IMR-90 (cell line): ENCODE results near the gene PI3.

Experiments used
- CHD1 ChIP-seq: IDR thresholded peaks from 2 replicates; pipeline ENCODE4 v1.6.1; 2012; ENCODE audit warnings: low read depth, low read length, improper control_type of control experiment
- CTCF ChIP-seq: conservative IDR thresholded peaks from 2 replicates; pipeline ENCODE4 v1.5.1; 2012; ENCODE audit warnings: mild to moderate bottlenecking, low read depth, low read length, improper control_type of control experiment
- POLR2A ChIP-seq: IDR thresholded peaks from 2 replicates; pipeline ENCODE4 v1.6.1; 2012; ENCODE audit warnings: mild to moderate bottlenecking, low read depth, low read length
- RAD21 ChIP-seq: IDR thresholded peaks from 2 replicates; pipeline ENCODE4 v1.6.1; 2012; ENCODE audit warnings: low read length, improper control_type of control experiment
- SMC3 ChIP-seq: fragments of 150-350 bp; IDR thresholded peaks from 2 replicates; pipeline ENCODE4 v1.6.1; 2016; ENCODE audit warnings: low read depth, mild to moderate bottlenecking, antibody characterized with exemption, low read length, moderate library complexity
- USF2 ChIP-seq: fragments of 150-350 bp; IDR thresholded peaks from 2 replicates; pipeline ENCODE4 v1.6.1; 2017; ENCODE audit warnings: mild to moderate bottlenecking, antibody characterized with exemption, low read length, low read depth

DNA sequence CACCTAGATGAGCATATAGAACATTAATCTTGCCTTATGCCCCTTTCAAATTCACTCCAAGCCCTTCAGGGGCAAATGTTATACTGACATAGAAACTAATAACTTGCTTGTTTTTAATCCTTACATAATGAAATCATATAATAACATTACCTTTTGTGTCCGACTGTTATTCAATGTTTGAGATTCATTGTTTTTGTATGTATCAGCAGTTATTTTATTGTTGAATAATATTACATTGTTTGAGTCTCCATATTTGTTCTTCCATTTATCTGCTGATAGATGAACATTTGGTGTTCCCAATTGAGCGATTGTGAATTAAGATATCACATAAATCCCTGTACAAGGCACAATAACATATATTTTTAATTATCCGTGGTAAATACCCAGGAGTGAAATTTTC lies 38.1 kb downstream of the PI3 start:
- TF ChIP-seq RAD21 (no peak), CTCF (no peak), SMC3 (no peak), POLR2A (no peak), CHD1 (no peak), USF2 (no peak)
